Motor neuron (in vitro differentiated cells): Measurements from ENCODE around the gene PARD6A. TPM values are rescaled to one million over a fixed set of nuclear protein-coding genes. Genes with fewer than 3 reads are reported as not detected.
"Not testable (repeated sequence)": the region's sequence is repeated elsewhere in the genome, so short reads cannot be mapped to it uniquely, and the experiment has no call there.

Experiments used
- ATAC-seq, 8 experiments: fragments of 200-7000 bp; cut with Tn5 transposase; replicated peaks in 6 of 8; 2 replicates each; pipeline ENCODE4 v1.8.0; 2021; ENCODE audit warnings: mild to moderate bottlenecking in 8 of 8, moderate library complexity in 8 of 8
- H3K27ac ChIP-seq, 2 donors: fragments of 250-450 bp; sonication (Bioruptor Pico); 2 replicates each; pipeline ENCODE4 v1.9.0; 2021; ENCODE audit warnings: antibody characterized with exemption in 2 of 2, mild to moderate bottlenecking in 2 of 2, moderate library complexity in 1 of 2
- H3K4me1 ChIP-seq, 2 donors: fragments of 250-450 bp; sonication (Bioruptor Pico); replicated peaks in 1 of 2; 2 replicates each; pipeline ENCODE4 v1.6.1; 2021; ENCODE audit warnings: antibody characterized with exemption in 2 of 2, mild to moderate bottlenecking in 2 of 2, moderate library complexity in 1 of 2
- H3K4me3 ChIP-seq, 5 donors: fragments of 250-450 bp; sonication (Bioruptor Pico); 2 replicates each; pipeline ENCODE4 v1.9.0; 2021; ENCODE audit warnings: antibody characterized with exemption in 5 of 5, mild to moderate bottlenecking in 5 of 5, moderate library complexity in 4 of 5
- WGBS, 10 experiments: fragments of 450-650 bp; shearing (Covaris generic); methylation state at CpG; one replicate each; pipeline ENCODE4 v1.0.0; 2022; 5-methylcytosine and 5-hydroxymethylcytosine counted together
- in situ Hi-C, 9 experiments: fragments of 400-800 bp; cut with MboI; loops; one replicate each; pipeline ENCODE4 v1.15.0; 2021; ENCODE audit warnings: low sequenced_read_pairs in 9 of 9, low pct_unique_long_range_greater_than_20kb in 2 of 9; ENCODE audit not compliant: unreplicated experiment in 9 of 9
- total RNA-seq, 8 experiments: library from RNA; unstranded; fragments of 300-600 nt; gene quantifications; 2 replicates each; pipeline versions ENCODE4 v1.2.3 to v1.2.4, GENCODE V29; 2022

PARD6A gene
- total RNA-seq, 8 experiments from 2014 or later = 2.5 to 14.2 (median 12.4) TPM; not detected in 1

- in situ Hi-C loops = no loop called here
- Histone ChIP-seq H3K4me3 (no peak overlapping the region), H3K27ac (no peak overlapping the region), H3K4me1 (no peaks in the 10 kb centered on the region)
- WGBS, 10 experiments = 95 to 100% methylated on average over 2 to 5 of the region's 17 CpGs; no CpG with 5 or more reads in 8 of the 10 experiments
- no peak for ATAC-seq
Measured at GRCh38 chr16:67675579-67675935, 14.8 kb downstream of the PARD6A start.

DNA sequence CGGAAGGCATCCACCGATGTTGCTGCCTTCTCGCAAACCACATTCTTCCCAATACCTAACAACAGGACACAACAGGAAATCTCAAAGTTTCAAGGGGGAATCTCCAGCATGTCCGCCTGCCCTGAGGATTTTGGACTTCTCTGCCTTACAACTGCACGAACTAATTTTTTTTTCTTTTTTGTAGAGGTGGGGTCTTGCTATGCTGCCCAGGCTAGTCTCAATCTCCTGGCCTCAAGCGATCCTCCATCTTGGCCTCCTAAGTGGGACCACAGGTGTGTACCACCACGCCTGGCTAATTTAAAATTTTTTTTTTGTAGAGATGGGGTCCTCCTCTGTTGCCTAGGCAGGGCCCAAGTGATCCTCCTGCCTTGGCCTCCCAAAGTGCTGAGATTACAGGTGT lies 15.2 kb downstream of the PARD6A start:
- no peak for ATAC-seq
- H3K27ac ChIP-seq = no peak overlapping the region
- in situ Hi-C loops = no loop called here
- no peak overlapping the region for H3K4me3 ChIP-seq
- no peaks in the 10 kb centered on the region for H3K4me1 ChIP-seq
- WGBS, 10 experiments = 90 to 100% (median 100%) methylated on average over 1 to 3 of the region's 7 CpGs; no CpG with 5 or more reads in 5 of the 10 experiments

DNA sequence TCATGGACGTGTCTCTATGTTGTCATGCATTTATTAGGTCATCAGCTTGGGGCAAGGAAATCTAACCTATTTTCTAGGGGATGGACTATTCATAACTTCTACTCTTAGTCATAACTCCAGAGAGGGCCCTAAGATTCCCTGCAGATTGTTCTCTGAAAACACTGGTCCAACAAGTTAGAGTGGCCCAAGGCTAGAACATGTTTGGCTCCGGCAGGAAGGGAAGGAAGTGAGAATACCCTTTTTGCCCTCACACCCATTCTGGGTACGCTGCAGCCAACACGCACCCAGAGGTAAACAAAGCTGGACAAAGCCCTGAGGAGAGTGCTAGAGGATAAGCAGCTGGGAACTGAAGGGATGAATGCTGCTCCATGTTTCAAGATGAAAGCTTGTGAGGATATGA lies 15.8 kb downstream of the PARD6A start:
- in situ Hi-C loops = no loop called here
- Histone ChIP-seq H3K4me3 (no peak overlapping the region), H3K27ac (no peak overlapping the region), H3K4me1 (no peaks in the 10 kb centered on the region)
- WGBS, 10 experiments = 29 to 100% (median 95%) methylated on average over 1 to 3 of the region's 4 CpGs; no CpG with 5 or more reads in 3 of the 10 experiments
- no peak for ATAC-seq

GRCh38 chr16:67676939-67677338 lies 16.2 kb downstream of the PARD6A start:
- WGBS, 10 experiments = 50 to 98% (median 90%) methylated on average over 2 to 8 of the region's 8 CpGs; no CpG with 5 or more reads in 3 of the 10 experiments
- H3K4me3 ChIP-seq = no peak overlapping the region
- H3K27ac ChIP-seq = no peak overlapping the region
- ATAC-seq = no peak
- H3K4me1 ChIP-seq = no peaks in the 10 kb centered on the region
- in situ Hi-C loops = no loop called here

GRCh38 chr16:67677712-67678111 lies 17.0 kb downstream of the PARD6A start:
- ATAC-seq = no peak
- in situ Hi-C loops = no loop called here
- H3K4me1 ChIP-seq = no peaks in the 10 kb centered on the region
- WGBS, 10 experiments = 80 to 100% methylated on average over 1 of the region's 1 CpG; no CpG with 5 or more reads in 8 of the 10 experiments
- no peak overlapping the region for H3K27ac ChIP-seq
- no peak overlapping the region for H3K4me3 ChIP-seq

DNA sequence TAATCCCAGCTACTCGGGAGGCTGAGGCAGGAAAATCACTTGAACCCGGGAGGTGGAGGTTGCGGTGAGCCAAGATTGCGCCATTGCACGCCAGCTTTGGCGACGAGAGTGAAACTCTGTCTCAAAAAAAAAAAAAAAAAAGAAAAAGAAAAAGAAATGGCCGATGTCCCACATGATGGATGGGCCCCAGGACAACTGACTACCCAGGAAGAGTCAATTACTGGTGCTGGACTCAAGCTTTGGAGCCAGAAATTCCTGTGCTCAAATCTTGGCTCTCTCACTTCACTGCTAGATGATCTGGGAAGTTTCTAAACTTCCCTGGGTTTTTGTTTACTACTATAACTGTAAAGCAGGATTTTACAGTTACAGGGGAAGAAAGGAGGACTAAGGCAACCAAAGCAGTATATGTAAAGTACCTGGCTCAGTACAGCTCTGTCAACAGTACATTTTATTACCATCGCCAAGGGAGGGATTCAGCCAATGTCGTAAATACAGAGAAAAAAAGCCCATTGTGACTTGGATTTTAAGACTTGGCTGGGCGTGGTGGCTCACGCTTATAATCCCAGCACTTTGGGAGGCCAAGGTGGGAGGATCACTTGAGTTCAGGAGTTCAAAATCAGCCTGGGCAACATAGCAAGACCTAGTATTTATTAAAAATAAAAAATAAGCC lies 17.7 kb downstream of the PARD6A start:
- WGBS, 10 experiments = 50 to 97% (median 90%) methylated on average over 2 to 12 of the region's 12 CpGs; no CpG with 5 or more reads in 1 of the 10 experiments
- Histone ChIP-seq H3K4me3 (no peak overlapping the region), H3K27ac (no peak overlapping the region), H3K4me1 (no peaks in the 10 kb centered on the region)
- ATAC-seq = no peak
- in situ Hi-C loops = no loop called here

DNA sequence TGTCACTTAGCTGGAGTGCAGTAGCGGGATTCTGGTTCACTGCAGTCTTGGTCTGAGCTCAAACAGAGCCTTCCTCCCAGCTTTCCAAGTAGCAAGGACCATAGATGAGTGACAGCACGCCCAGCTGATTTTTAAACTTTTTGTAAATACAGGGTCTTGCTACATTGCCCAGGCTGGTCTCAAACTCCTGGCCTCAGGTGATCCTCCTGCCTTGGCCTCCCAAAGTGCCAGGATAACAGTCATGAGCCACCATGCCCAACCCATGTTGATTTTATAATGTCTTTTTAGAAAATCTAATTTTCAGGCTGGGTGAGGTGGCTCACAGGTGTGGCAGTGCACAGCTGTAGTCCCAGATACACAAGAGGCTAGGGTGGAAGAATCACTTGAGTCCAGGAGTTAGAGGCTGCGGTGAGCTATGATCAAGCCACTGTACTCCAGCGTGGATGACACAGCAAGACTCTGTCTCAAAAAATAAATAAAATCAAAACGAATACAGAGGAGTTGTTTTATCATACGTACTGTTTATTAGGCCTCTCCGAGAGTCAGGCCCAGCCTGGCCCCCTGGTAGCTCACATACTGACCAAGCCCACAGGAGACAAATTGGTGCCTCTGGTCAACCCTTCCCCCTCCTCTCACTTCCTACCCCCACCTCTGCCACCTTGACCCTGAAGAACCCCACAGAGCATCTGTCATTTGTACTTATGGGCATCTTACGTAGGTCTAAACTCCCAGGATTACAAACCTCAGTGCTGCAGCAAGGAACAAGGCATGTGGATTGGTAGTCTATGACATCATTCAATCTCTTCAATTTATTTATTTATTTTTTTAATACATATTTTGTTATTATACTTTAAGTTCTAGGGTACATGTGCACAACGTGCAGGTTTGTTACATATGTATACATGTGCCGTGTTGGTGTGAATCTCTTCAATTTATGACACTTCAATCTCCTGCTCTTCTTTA lies 19.5 kb downstream of the PARD6A start:
- 84 to 100% (median 95%) methylated on average over 2 to 8 of the region's 10 CpGs; no CpG with 5 or more reads in 1 of the 10 experiments for WGBS, 10 experiments
- Histone ChIP-seq H3K27ac (no peak overlapping the region), H3K4me3 (no peak overlapping the region), H3K4me1 (no peaks in the 10 kb centered on the region)
- in situ Hi-C loops = no loop called here
- ATAC-seq = no peak

DNA sequence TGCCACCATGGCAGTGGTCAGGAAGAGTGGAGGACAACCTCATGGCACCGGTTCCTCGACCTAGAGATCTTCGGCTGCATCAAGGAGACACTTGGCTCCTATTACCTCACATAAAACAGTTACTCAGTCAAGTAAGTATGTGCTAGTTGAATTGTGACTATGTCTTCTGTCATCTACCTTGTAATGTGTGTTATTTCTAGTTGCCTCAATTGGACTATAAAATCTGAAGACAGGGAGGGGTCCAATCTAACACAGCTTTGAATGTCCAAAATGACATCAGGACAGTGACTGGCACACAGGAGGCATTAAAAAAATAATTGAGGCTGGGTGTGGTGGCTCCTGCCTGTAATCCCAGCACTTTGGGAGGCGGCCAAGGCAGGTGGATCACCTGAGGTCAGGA lies 23.0 kb downstream of the PARD6A start:
- 94 to 100% (median 100%) methylated on average over 1 to 3 of the region's 4 CpGs; no CpG with 5 or more reads in 5 of the 10 experiments for WGBS, 10 experiments
- Histone ChIP-seq H3K4me3 (no peak overlapping the region), H3K27ac (no peak overlapping the region), H3K4me1 (no peaks in the 10 kb centered on the region)
- no peak for ATAC-seq
- in situ Hi-C loops = no loop called here

DNA sequence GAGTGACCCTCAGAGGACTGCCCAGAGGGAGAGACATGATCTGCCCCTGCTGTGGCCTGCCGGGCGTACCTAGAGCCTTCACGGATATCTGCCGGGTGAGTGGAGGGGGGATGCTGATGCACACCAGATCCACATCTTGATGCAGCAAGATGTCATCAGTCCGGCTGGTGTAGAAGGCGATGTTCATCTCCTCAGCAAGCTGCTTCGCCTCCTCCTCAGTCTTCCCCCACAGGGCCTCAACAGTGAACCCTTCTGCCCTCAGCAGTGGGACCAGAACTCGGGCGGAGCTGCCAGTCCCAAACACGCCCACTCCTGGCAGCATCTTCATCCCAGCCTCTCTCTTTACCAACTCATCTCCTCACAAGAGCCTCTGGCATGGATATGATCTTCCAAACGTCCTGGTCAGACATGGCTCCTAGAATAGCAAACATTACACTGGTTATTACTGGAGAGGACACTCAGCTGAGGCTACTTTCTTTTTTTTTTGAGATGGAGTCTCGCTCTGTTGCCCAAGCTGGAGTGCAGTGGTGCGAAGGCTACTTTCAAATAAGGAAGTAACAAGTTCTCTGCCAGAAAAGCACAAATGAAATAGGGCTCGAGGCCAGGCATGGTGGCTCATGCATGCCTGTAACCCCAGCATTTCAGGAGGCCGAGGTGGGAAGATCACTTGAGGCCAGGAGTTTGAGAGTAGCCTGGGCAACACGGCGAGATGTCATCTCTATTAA lies 24.8 kb downstream of the PARD6A start:
- H3K4me3 ChIP-seq = no peak overlapping the region
- no peak overlapping the region for H3K27ac ChIP-seq
- in situ Hi-C loops = no loop called here
- WGBS, 10 experiments = 63 to 100% (median 95%) methylated on average over 1 to 10 of the region's 17 CpGs; no CpG with 5 or more reads in 1 of the 10 experiments
- ATAC-seq = no peak
- no peaks in the 10 kb centered on the region for H3K4me1 ChIP-seq

DNA sequence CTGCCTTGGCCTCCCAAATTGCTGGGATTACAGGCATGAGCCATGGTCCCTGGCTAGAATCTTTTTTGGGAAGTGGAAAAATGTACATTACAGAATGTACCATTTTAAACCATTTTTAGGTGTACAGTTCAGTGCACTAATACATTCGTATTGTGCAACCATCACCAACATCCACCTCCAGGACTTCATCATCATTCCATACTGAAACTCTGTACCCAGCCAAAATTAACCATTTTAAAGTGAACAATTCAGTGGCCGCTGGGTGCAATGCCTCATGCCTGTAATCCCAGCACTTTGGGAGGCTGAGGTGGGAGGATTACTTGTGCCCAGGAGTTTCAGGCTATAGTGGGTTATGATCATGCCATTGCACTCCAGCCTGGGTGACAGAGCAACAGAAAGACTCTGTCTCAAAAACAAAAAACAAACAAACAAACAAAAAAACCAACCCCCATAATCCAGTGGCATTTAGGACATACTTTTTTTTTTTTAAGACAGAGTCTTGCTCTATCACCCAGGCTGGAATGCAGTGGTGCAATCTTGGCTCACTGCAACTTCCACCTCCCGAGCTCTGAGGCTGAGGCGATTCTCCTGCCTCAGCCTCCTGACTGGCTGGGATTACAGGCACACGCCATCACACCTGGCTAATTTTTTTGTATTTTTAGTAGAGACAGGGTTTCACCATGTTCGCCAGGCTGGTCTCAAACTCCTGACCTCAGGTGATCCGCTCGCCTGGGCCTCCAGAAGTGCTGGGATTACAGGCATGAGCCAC lies 32.9 kb downstream of the PARD6A start:
- H3K4me1 ChIP-seq, ATAC-seq, H3K27ac ChIP-seq, H3K4me3 ChIP-seq, in situ Hi-C loops: not testable (repeated sequence)
- WGBS, 10 experiments = 88 to 100% (median 100%) methylated on average over 1 to 7 of the region's 8 CpGs; no CpG with 5 or more reads in 1 of the 10 experiments

- no peak for ATAC-seq
- Histone ChIP-seq H3K4me3 (no peak overlapping the region), H3K4me1 (no peaks in the 10 kb centered on the region), H3K27ac (no peak overlapping the region)
- in situ Hi-C loops = no loop called here
- 26 to 89% (median 72%) methylated on average over 1 to 2 of the region's 2 CpGs; no CpG with 5 or more reads in 2 of the 10 experiments for WGBS, 10 experiments
Measured at GRCh38 chr16:67694611-67695010, 33.9 kb downstream of the PARD6A start.

GRCh38 chr16:67697422-67698185 lies 36.8 kb downstream of the PARD6A start:
- ATAC-seq = no peak
- in situ Hi-C loops = no loop called here
- no peak overlapping the region for H3K4me3 ChIP-seq
- H3K4me1 ChIP-seq = no peaks in the 10 kb centered on the region
- WGBS, 10 experiments = 40 to 100% (median 98%) methylated on average over 1 to 3 of the region's 4 CpGs; no CpG with 5 or more reads in 2 of the 10 experiments
- H3K27ac ChIP-seq = no peak overlapping the region
